DND-41 (cell line): ENCODE measurements around the gene RECK.

Experiments used
- ATAC-seq: fragments of 200-7000 bp; cut with Tn5 transposase; 3 replicates; pipeline ENCODE4 v1.9.1; 2021; ENCODE audit warnings: low read depth; ENCODE audit not compliant: insufficient read depth
- DNase-seq: peaks from one replicate; pipeline ENCODE4 v3.0.0-alpha.2; 2020
- H2AFZ ChIP-seq: 2 replicates; pipeline ENCODE4 v1.6.0; 2012; ENCODE audit warnings: low read depth, low read length
- H3K27ac ChIP-seq: 2 replicates; pipeline ENCODE4 v1.5.1; 2012; ENCODE audit warnings: low read length, inconsistent platforms
- H3K27me3 ChIP-seq: fragments of 200-600 bp; sonication (generic); 2 replicates; pipeline ENCODE4 v1.6.0; 2012; ENCODE audit warnings: low read length, mild to moderate bottlenecking, inconsistent platforms; ENCODE audit not compliant: insufficient read depth, poor library complexity
- H3K36me3 ChIP-seq: 2 replicates; pipeline ENCODE4 v1.5.1; 2012; ENCODE audit warnings: low read length, inconsistent platforms; ENCODE audit not compliant: insufficient read depth
- H3K4me1 ChIP-seq: 2 replicates; pipeline ENCODE4 v1.5.1; 2012; ENCODE audit warnings: mild to moderate bottlenecking, low read length; ENCODE audit not compliant: insufficient read depth
- H3K4me2 ChIP-seq: 2 replicates; pipeline ENCODE4 v1.6.0; 2012; ENCODE audit warnings: mild to moderate bottlenecking, moderate library complexity, low read length, inconsistent platforms; ENCODE audit not compliant: insufficient read depth
- H3K4me3 ChIP-seq, 2 experiments: fragments of 200-600 bp in 1 of 2; shearing (Covaris generic) in 1 of 2; 2 replicates each; pipeline ENCODE4 v1.5.1; 2012 to 2016; ENCODE audit warnings: inconsistent platforms in 2 of 2, low read length in 2 of 2, mild to moderate bottlenecking in 2 of 2, low read depth in 1 of 2, moderate library complexity in 1 of 2
- H3K79me2 ChIP-seq: 2 replicates; pipeline ENCODE4 v1.6.0; 2012; ENCODE audit warnings: low read length, inconsistent platforms; ENCODE audit not compliant: insufficient read depth
- H3K9ac ChIP-seq: 2 replicates; pipeline ENCODE4 v1.6.0; 2012; ENCODE audit warnings: low read depth, mild to moderate bottlenecking, inconsistent platforms, low read length, moderate library complexity
- H3K9me3 ChIP-seq: 2 replicates; pipeline ENCODE4 v1.5.1; 2012; ENCODE audit warnings: low read length, moderate library complexity, mild to moderate bottlenecking, inconsistent platforms; ENCODE audit not compliant: insufficient read depth, severe bottlenecking
- H4K20me1 ChIP-seq: 2 replicates; pipeline ENCODE4 v1.6.0; 2012; ENCODE audit warnings: low read length; ENCODE audit not compliant: insufficient read depth
- CTCF ChIP-seq: IDR thresholded peaks from 2 replicates; pipeline ENCODE4 v1.5.1; 2012; ENCODE audit warnings: borderline replicate concordance, low read length, moderate library complexity, mild to moderate bottlenecking; ENCODE audit not compliant: poor library complexity, severe bottlenecking; ENCODE audit errors: extremely low read depth
- EZH2 ChIP-seq: IDR thresholded peaks from 3 replicates; pipeline ENCODE4 v1.6.1; 2012; ENCODE audit warnings: borderline replicate concordance, low read depth, mild to moderate bottlenecking, moderate library complexity, low read length, inconsistent platforms; ENCODE audit not compliant: severe bottlenecking

RECK gene

GRCh38 chr9:35998333-35998732, 38.4 kb upstream of the RECK start:
- Histone ChIP-seq H3K36me3 (no peaks in the 10 kb centered on the region), H2AFZ (no peak overlapping the region), H3K9ac (no peak overlapping the region), H3K4me3 (no peak overlapping the region), H3K79me2 (no peaks in the 10 kb centered on the region), H4K20me1 (no peaks in the 10 kb centered on the region), H3K4me2 (no peak overlapping the region), H3K9me3 (no peaks in the 10 kb centered on the region), H3K27me3 (peaks cover 4% of the 10 kb centered on the region), H3K4me1 (no peaks in the 10 kb centered on the region), H3K27ac (no peak overlapping the region)
- TF ChIP-seq EZH2 (no peak), CTCF (no peak)
- ATAC-seq = no peak
- no peak for DNase-seq

- no peak overlapping the region for H3K4me2 ChIP-seq
- peaks cover 6% of the 10 kb centered on the region for H3K27me3 ChIP-seq
- H3K9me3 ChIP-seq = peaks cover 3% of the 10 kb centered on the region
- H3K27ac ChIP-seq = no peak overlapping the region
- no peaks in the 10 kb centered on the region for H4K20me1 ChIP-seq
- no peaks in the 10 kb centered on the region; the same call in 1 of the 2 replicates for H3K4me1 ChIP-seq
- H3K9ac ChIP-seq = no peak overlapping the region
- H3K36me3 ChIP-seq = no peaks in the 10 kb centered on the region
- ATAC-seq = no peak
- TF ChIP-seq EZH2 (no peak), CTCF (no peak)
- no peaks in the 10 kb centered on the region for H3K79me2 ChIP-seq
- DNase-seq = no peak
- H2AFZ ChIP-seq = no peak overlapping the region
- H3K4me3 ChIP-seq = no peak overlapping the region
Measured at GRCh38 chr9:36005891-36006290, 30.8 kb upstream of the RECK start.

- H3K79me2 ChIP-seq = no peaks in the 10 kb centered on the region
- TF ChIP-seq EZH2 = no peak
- TF ChIP-seq CTCF = no peak
- H3K36me3 ChIP-seq = no peaks in the 10 kb centered on the region
- no peak overlapping the region for H3K4me2 ChIP-seq
- no peak overlapping the region for H3K4me3 ChIP-seq
- no peak overlapping the region for H3K27ac ChIP-seq
- H3K27me3 ChIP-seq = peaks cover 6% of the 10 kb centered on the region
- no peak overlapping the region for H2AFZ ChIP-seq
- ATAC-seq (no peak), DNase-seq (no peak)
- H4K20me1 ChIP-seq = no peaks in the 10 kb centered on the region
- no peak overlapping the region for H3K9ac ChIP-seq
- H3K9me3 ChIP-seq = peaks cover 3% of the 10 kb centered on the region
- H3K4me1 ChIP-seq = no peaks in the 10 kb centered on the region; the same call in 1 of the 2 replicates
Measured at GRCh38 chr9:36006549-36007315, 30.0 kb upstream of the RECK start.

- Histone ChIP-seq H3K9ac (no peak overlapping the region), H3K9me3 (peaks cover 3% of the 10 kb centered on the region), H3K27ac (no peak overlapping the region), H2AFZ (no peak overlapping the region), H3K79me2 (no peaks in the 10 kb centered on the region), H4K20me1 (no peaks in the 10 kb centered on the region), H3K4me1 (no peaks in the 10 kb centered on the region; the same call in 1 of the 2 replicates), H3K4me2 (no peak overlapping the region), H3K27me3 (peaks cover 6% of the 10 kb centered on the region), H3K4me3 (no peak overlapping the region), H3K36me3 (no peaks in the 10 kb centered on the region)
- DNase-seq = no peak
- no peak for TF ChIP-seq CTCF
- no peak for TF ChIP-seq EZH2
- no peak for ATAC-seq
Measured at GRCh38 chr9:36007316-36007708, 29.4 kb upstream of the RECK start.
